ENCODE measurements around the gene PSG4.
"Not testable (repeated sequence)": the region's sequence is repeated elsewhere in the genome, so short reads cannot be mapped to it uniquely, and the experiment has no call there.

GRCh38 chr19:43186311-43186935 lies 19.0 kb downstream of the PSG4 start, which contains the start of gene PSG5:
- TF ChIP-seq EZH2 (IDR thresholded peaks at IDR 0.05; ENCODE audit: borderline replicate concordance, low read length); CTCF (IDR thresholded peaks at IDR 0.05; ENCODE audit: low read length): not testable (repeated sequence)
